HG03045 (cell line): ENCODE measurements around the gene DLL1.

Experiments used
- ATAC-seq: cut with Tn5 transposase; IDR thresholded peaks from one replicate; pipeline ENCODE4 v1.9.1; 2021; ENCODE audit warnings: mild to moderate bottlenecking, moderate library complexity; ENCODE audit not compliant: unreplicated experiment

DLL1 gene

DNA sequence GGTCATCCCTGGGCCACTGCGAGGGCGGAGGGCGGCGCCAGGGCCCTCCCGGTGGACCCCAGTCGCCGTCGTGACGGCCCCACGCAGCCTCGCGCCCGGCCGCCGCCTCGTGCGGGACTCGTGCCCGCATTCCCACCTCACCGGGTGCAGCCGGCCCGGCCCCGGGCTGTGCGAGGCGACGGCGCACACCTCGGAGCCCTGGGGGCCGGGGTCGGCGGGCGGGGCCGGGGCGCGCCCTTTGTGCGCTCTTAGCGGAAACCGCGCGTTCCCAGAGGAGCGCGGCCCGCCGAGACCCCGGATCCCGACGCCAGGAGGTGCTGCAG lies 5.5 kb upstream of the DLL1 start:
- no peak for ATAC-seq

DNA sequence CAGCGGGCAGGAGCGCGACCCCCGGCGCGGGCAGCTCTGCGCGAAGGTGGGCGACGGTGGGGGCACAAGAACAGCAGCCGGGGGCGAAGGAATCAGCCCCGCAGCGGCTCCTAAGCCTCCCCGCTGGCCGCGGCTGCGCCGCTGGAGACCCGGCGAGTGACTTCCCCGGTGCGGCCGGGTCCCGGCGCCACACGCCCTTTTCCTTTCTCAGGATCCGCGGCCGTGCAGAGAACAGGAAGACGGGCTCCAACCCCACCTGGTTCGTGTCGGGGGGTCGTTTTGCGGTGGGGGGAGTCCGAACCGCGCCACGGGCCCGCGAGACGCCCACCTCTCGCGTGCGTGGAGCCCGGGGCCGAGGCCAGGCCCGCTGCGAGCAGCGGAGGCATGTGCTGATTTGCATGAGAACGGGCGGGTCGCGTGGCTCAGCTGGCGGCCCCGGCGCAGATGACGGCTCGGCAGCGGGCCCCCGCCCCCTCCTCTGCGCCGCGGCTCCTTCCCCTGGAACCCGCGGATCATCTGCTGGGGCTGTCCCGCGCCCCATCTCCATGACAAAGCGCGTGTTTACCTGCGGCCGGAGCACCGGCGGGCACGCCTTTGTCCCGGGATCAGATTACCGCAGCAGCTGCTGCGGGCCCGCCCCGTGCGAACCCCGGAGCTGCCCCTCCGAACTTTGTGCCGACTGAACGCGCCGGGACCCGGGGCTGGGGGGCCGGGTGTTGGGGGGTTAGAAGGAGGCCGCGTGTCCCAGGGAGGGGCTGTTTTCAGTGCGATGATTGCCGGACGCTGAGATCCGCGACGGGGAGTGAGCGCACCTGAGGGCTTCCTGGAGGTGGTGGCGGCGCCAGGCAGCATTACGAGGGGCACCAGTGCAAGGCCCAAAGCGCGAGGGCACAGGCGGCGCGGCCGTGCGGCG lies 4.9 kb upstream of the DLL1 start:
- peak; percentile 68 for ATAC-seq

DNA sequence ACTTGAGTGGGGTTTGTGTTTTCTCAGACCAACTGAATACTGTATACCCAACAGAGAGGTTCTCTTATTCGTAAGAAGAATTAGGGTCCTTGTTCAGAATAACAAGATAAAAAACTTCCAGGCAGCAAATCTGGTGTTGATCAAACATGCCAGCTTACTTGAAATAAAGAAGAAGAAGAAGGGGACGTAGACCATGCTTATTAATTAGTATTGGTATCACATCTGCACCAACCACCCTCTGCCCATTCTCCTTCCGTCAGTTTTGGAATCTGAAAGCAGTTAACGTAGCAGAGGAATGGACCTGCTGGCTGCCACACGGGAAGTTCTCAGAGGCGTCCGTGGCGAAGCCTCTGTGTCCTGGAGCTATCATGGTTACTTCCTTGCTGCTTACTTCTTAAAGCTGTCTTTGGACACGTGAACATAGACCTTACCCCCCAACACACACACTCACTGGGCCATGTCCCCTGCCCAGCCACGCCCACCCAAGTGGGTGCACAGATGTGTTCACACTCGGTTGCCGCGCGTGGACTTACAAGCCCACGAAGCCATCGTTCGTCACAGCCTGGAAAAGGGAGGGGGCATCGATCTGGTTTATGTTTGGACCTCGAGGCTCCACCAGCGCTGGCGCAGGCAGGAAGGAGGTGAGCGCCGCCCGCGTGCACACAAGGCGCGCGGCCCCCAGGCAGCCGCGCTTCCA lies 4.1 kb upstream of the DLL1 start:
- no peak for ATAC-seq

DNA sequence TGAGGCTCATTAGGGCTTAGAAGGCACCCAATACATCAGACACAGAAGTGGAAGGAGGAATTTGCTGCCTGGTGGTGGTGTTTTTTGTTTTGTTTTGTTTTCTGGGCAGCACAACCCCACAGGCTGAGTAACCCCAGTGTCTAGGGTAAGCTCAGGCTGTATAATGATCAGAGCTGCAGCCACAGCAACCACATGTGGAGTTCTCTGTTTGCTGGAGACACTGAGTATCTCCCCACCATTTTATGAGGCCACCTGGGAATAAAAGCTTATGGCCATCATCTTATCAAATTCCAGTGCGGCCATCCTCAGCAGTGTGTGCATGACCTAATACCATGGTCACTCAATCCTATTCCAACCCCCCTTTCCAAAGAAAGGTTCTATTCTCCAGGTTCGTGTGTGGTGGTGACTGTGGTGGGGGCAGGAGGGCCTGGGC lies 3.4 kb upstream of the DLL1 start:
- no peak for ATAC-seq

DNA sequence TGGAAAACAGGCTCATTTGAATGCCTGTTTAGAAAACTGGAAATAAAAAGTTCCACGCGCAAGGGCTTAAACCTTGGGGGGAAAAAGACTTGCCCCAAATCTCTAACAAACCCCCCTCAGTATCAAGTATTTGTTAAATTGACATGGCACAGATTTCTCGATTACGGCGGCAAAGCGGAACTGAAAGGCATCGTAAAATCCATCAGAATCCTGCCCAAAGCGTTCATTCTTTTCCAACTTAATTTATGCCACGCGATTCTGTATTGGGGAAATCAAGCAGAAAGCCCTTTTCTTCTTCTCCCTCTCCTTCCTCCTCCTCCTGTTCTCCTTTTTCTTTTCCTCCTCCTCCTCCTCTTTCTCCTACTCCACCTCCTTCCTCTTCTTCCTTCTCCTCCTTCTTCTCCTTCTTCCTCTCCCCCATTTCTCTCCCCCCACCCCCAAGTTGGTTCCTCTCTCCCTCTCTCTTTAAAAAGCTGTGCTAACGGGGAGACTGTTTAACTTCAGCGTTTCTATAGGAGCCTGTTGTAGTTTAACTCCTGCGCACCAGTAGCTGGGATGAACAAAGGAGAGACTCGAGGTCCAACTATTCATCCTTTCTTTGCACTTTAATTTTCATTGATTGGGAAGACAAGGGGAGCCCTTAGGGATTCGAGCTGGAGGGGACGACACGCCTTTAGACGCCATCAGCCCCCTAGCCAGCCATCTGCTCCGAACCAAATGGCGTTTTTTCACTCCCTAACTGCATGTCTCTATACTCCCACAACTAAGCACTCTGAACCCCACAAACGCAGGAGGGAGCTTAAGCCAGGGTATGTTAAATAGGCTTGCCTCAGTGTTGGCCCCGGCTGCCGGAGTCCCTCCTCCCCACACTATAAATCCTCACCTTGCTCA lies 2.7 kb upstream of the DLL1 start:
- no peak for ATAC-seq

DNA sequence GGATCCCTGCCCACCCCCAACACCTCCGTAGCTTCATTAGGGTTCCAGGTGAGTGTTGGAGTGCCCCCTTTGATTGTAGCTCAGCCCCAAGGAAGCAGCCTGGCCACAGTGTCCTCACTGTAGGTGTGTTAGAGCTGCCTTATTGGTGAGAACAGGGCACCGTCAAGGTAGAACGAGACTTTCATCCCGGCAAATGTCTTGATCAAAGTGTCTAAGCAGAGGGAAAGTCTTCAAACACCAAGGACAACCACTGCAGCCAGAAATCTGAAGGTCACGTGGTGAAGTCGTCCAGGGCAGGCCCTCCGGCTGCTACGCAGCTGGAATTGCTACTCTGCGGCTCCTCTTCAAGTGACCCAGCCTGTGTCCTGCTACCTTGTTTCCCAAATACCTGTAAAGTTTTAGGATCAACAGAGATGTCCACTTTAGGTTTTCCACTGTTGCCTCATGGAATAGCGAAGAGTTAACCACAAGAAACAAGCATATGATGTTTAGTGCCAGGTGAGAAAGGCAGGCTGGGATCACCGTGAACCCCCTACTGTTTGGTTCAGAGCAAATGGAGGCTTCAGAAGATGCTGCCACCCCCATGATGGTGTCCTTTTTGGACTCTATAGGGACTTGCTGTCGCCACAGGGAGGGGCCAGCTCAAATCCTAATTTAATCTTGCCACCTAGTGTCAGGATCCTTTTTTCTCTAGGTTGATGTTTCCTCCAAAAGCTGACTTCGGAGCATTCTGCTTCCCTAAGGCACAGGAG lies 1.7 kb upstream of the DLL1 start:
- ATAC-seq: no peak

DNA sequence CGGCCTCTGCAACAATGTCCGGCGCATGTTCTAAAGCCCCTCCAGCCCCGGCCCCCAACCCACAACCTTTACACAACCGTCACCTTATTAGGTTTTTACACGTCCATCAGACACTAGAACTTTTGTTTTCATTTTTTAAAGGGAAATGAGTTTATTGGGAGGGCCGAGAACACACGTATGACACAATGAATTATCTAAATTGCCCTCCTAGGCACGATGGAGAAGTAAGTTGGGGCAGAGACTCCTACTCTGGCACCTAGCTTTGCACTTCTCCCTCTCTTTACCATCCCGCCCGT lies 1.2 kb upstream of the DLL1 start:
- no peak for ATAC-seq

DNA sequence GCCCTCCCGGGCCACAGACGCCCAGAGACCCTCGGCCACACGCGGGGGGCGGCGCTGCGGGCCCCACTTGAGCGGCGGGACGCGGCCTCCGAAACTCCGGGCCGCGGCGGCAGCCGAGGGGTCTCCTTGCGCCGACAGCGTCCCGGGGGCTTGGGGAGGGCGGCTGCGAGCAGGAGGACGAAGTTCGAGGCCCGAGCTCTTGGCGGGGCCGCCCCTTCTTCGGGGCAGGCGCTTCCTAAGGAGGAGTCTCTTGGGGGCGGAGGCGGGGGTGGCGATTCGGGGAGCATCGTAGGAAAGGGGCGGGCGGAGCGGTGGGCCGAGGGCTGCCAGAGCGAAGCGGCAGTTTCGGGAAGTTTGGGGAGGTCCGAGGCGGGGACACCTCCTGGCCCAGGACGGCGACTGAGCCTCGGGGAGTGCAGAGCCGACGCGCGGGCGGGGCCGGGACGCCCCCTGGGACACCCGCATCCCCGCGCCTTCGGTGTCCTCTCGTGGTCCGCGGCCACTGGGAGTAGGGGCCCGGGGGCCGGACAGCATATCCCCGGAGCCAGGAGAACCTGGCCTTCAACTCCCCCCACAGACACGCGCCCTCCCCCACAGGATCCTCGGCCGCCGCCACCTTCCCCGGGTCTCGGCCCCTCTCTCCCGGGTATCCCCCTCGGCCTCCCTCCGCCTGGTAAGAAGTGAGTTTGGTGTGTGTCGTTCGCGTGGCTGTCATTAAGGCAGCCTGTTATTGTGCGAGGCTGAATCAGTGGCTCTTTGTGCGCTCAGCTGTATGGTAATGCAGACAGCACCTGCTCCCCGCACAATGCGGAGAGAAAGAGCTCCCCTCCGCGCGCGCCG lies 613 bp upstream of the DLL1 start:
- no peak for ATAC-seq

DNA sequence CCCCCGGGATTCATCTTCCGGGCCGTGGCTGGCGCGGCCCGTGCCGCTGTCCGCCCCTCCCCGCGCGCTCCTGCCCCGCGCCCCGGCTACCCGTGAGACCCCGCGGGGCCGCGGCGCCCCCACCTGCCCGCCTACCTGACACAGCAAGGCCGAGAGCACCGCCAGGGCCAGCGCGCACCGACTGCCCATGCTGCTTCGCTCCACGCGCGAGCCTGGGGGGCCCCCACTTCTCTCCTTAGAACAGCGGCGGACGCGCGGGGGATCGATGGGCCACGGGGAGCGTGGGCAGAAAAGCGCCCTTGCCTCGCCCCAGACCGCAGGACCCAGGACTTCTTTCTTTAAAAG lies 955 bp downstream of the DLL1 start:
- ATAC-seq: no peak

DNA sequence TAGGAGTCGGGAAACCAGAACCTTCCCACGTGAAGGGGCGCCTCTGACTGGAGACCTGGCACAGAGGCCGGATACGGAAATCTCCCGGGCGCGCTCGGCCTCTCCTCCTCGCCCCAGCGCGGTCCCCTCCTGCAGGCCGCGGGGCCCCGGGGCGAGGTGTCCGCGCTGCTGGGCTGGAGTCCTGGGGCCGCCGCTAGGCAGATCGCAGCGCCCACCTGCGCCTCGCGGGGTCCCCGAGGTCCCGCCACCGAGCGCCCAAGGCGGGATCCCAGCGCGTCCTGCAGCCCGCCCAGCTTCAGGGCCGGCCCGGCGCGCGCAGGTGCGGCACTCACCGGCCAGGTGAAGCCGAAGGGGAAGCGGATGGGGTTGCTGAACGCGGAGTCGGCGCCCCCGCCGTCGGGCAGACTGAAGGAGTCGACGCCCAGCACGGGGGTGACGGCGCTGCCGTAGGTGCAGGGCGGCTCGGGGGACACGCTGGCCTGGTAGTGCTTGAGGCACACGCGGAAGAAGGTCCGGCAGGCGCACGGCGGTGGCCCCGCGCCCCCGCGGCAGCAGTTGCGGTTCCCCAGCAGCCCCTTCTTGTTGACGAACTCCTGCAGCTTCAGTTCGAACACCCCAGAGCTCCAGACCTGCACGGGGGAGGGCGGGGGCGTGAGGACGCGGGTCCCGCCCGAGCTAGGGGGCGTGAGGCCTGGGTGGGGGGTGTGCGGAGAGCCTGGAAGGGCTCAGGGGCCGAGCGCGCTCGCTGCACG lies 1.5 kb downstream of the DLL1 start:
- no peak for ATAC-seq

DNA sequence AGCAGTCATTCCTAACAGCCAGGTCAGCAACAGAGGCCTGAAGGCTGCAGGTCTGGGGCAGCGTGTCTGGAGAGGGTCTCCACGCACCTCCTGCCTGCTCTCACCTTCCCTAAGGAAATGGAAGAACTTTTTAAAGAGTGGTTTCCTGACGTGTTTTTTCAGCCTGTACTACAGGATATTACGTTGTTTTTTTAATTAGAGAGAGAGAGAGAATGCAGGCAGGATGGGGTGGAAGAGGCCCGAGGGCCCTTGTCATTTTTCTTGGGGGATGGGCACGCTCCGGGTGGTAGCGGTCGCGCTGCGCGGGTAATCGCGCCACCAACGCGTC lies 2.1 kb downstream of the DLL1 start:
- ATAC-seq: no peak

DNA sequence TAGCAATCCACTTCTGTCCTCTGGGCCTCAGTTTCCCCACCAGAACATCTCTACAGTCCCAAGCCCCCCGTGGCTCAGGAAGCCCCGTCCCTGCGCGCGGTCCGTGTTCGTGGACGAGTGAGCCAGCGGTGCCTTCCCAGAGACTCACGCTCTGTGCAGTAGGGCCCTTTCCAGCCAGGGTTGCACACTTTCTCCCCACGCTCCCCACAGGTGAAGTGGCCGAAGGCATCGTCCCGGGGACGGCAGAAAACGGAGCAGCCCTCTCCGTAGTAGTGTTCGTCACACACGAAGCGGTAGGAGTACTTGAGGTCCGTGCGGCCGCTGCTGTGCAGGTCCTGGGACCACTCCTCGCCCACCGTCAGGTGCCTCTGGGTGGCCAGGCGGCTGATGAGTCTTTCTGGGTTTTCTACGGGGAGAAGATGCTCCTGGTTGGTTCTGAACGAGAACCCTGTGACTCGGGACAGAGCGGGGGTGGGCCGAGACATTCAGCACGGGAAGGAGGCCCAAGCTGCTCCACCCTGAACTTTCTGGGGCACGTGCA lies 2.7 kb downstream of the DLL1 start:
- no peak for ATAC-seq

DNA sequence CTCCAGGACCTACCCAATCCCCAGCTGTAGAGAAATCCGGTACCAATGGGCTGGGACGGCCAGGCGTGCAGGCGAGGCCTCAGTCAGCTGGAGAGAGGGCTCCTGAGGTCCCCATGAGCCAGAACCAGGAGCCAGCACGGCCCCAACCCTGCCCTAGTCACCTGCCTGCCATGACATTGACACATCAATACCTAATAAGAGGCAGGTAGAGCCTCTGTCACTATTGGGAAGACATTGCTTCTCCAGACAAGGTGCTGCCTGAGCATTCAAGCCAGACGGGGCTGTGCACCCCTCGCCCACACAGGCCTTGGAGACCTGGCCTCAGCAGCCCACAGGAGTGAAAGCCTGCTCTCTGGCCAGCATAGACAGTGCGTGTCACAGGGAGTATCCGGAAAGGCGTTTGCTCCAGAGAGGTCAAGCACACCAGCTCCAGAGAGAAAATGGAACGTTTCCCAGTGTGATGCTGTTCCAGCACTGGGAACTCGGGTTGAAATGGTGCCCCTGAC lies 3.5 kb downstream of the DLL1 start:
- no peak for ATAC-seq

DNA sequence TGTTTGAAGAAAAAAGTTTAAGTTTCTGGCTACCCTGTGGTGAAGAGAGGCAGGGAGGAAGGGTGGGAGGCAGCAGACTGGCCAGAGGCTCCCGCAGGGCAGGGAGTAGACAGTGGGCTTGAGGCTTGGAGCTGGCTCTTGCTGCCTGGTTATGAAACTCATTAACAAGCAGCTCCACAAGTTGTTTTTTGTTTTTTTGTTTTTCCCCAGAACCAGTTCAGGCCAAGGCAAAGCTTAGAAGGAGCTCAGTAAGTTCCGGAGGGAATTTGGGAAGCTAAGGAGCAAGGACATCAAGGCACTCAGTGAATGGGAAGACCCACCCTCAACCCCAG lies 4.0 kb downstream of the DLL1 start:
- no peak for ATAC-seq

DNA sequence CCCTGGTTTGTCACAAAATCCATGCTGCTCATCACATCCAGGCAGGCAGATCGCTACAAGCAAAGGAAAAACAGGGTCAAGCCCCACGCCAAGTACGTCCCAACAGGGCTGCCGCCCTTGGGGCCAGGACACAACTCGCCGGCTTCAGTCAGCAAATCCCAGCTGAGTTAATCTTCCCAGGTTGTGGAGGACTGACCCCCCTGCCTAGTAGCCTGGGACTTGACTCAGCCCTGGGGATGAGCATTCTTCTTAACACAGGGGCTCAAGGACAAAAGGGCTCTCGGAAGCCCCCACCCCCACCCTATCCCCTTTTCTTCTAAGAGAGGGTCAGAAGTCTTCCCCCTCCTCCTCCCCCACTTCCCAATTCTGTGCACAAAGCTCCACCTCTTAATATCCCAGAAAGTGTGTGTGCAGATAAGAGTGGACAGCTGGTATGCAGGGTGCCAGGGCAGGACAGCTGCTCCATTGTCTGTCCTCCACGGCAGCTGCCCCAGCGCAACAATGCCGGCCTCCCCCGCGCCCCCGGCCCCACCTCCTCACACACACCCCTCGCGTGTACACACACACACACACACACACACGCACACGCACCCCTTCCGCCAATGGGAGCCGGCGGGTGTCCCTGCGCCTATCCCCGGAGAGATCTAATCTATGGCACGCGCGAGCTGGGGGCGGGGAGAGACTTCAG lies 4.5 kb downstream of the DLL1 start:
- no peak for ATAC-seq

DNA sequence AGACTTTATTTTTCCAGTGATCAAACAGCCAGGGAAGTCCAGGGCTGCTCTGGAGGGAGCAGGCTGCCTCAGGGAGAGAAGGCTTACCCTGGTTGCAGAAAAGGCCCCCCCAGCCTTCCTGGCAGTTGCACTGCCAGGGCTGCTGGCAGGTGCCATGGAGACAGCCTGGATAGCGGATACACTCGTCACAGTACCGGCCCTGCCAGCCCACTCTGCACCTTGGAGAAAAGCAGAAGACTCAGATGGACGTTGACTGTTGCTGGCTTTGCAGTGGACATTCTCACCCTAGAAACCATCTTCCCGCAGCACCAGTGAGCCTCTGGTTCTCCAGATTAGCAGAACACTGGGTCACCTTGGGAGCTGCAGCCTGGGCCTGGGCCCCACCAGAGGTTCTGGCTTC lies 5.4 kb downstream of the DLL1 start:
- no peak for ATAC-seq

DNA sequence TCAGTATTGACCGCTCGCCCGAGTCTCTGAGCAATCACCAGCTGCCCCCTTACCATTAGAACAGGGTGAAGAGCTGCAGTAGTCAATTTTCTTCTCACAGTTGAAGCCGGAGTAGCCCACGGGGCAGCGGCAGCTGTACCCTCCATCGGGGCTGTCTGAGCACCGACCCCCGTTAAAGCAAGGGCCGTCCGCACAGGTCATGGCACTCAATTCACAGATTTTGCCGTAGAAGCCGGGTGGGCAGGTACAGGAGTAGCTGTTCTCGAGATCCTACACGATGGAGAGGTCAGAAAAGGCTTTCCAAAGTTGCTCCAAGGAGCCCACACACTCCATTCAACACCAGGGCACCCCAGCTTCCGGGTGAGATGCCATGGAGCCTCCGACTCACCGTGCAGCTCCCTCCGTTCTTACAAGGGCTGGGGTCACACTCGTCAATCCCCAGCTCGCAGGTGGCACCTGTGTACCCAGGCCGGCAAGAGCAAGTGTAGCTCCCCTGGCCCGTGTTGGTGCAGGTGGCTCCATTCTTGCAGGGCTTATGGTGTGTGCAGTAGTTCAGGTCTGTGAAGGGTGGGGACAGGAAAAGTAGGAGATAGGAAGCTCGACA lies 5.9 kb downstream of the DLL1 start:
- ATAC-seq: no peak

DNA sequence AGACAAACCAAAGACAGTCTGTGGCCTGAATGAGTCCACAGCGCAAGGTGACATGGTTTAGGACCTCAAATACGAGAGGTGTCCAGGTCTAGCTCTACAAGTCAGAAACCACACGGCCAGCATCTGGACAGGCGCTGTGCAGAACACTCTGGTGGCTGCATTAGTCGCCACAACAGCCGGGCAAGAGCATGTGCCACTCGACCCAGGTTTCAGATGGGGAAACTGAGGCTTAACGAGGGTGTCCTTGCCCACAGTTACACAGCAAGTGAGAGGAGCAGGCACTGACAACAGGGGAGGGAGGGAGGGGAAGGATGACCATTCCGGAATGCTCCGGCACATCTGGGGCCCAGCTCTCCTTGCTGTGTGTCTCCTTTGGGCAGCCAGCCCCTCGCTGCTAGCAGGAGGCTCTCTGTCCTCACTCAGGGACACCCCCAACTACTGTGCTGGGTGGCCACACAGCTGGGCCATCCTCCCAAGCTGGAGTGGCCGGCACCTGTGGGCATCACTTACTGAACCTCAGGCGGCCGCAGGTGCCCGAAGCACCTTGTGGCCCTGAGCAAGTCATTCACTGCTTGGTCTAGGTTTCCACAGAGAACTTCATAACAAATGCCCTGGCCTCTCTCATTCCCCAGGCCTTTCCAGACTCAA lies 6.6 kb downstream of the DLL1 start:
- ATAC-seq: no peak
